HG02885 (cell line): ENCODE measurements around the gene MLIP.
"Not testable (repeated sequence)": the region's sequence is repeated elsewhere in the genome, so short reads cannot be mapped to it uniquely, and the experiment has no call there.

ENCODE experiments used
- ATAC-seq: cut with Tn5 transposase; IDR thresholded peaks from one replicate; pipeline ENCODE4 v1.9.1; 2021; ENCODE audit warnings: mild to moderate bottlenecking; ENCODE audit not compliant: unreplicated experiment, poor library complexity

MLIP gene, protein sequence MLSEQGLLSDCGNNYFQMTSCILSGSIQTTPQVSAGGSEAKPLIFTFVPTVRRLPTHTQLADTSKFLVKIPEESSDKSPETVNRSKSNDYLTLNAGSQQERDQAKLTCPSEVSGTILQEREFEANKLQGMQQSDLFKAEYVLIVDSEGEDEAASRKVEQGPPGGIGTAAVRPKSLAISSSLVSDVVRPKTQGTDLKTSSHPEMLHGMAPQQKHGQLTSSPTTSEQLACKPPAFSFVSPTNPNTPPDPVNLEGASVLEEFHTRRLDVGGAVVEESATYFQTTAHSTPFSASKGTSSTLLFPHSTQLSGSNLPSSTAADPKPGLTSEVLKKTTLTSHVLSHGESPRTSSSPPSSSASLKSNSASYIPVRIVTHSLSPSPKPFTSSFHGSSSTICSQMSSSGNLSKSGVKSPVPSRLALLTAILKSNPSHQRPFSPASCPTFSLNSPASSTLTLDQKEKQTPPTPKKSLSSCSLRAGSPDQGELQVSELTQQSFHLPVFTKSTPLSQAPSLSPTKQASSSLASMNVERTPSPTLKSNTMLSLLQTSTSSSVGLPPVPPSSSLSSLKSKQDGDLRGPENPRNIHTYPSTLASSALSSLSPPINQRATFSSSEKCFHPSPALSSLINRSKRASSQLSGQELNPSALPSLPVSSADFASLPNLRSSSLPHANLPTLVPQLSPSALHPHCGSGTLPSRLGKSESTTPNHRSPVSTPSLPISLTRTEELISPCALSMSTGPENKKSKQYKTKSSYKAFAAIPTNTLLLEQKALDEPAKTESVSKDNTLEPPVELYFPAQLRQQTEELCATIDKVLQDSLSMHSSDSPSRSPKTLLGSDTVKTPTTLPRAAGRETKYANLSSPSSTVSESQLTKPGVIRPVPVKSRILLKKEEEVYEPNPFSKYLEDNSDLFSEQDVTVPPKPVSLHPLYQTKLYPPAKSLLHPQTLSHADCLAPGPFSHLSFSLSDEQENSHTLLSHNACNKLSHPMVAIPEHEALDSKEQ

DNA sequence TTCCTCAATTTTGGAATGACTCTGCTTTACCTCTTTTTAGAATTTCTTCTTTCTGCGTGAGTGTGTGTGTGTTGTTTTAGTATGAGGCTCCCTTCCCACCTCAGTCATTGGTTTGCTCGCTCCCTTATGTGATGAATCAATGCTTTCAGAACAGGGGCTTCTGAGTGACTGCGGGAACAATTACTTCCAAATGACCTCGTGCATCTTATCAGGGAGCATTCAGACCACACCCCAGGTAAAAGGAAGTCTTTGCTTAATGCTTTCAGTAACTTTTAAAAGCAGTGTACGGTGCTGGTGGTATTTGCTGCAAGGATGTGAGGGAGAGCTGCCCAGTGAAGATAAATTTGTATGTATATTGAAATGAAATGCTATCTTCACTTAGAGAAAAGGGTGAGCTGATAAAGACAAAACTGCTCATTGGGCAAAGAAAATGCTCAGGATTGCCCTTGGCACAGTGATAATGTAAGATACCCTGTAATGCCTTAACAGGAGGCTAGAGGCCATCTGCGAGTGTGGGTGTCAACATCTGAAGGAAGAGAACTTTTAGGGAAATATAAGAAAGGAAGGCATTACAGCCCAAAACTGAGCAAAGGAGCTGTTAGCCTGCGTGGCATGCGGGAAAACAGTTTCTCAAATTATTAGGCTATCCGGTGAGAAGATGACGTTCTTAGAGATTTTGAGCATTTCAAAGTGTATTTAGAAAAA, at the start of gene MLIP:
Gene MLIP, plus strand, starts transcription at position 103 of the 705 bp plus-strand sequence. Its CDS starts 37 bp downstream, at position 140.
- no peak for ATAC-seq

DNA sequence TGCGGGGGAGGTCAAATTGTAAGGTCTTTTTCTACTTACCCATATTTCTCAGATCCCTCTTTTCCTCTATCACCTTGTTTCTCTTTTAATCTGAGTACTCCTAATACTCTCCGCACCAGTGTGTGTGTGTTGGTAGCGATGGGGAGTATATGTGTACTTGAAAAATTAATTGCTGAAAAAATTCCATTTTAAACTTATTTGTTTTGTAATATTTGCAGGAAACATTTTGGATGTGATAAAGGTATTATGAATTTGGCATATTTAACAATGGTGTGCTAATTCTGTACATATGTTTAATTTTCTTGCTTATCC, 48.1 kb upstream of the MLIP start:
- no peak for ATAC-seq

DNA sequence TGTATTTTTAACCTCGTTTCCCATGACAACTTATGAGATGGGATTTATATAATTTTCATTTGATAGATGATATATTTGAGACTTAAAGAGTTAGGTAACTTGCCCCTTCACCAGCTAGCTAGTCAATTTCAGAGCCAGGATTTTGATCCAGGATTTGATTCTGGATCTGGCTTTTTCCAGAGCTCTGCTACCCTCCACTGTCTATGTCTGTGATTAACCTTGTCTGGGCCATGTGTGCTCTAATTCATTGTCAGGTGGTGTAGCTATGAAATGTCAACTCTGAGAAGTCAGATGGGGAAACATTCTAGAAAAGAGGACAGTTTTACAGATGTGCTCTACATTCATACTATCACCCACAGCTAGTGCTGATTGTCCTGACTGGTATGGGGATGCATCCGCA, 42.5 kb upstream of the MLIP start:
- no peak for ATAC-seq

DNA sequence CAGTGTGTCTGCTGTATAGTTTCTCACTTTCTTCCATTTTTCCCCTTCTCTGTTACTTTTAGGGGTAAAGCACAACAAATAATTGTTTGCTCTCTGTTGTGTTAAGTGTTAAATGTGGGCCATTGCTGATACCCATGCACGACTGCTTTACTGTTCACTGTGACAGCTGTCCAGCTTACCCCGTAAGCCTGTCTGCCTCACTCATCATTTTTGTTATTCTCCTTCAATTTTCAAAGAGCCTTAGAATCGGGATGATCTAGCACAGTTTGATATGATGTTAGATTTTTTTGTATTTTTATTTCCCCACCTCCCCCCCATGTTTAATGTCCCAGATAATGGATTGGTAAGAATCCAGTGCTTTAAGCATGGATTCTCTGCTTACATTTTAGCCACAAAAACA, 41.2 kb upstream of the MLIP start:
- ATAC-seq: no peak

DNA sequence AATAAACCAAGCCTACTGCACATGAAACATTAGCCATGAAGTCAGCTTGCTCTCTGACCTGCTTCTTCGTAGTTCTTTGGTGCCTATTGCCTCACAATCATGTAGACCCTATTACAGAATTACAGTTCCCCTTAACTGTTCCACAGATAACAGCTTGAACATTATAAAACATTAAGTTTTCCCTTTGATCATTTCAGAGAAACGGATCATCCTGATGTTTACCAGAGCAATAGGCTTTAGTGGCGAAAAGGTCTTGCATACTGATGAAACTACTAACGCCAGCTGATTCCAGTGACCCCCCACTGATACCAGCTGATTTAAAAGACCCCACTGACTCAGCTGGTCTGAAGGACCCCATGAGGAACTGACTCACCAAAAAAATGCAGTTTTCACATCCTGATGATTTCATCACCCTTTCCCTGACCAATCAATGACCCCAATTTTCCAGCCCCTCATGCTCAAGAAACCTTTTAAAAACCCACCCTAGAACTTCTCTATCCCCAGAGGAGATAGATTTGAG, 39.4 kb upstream of the MLIP start:
- no peak for ATAC-seq

DNA sequence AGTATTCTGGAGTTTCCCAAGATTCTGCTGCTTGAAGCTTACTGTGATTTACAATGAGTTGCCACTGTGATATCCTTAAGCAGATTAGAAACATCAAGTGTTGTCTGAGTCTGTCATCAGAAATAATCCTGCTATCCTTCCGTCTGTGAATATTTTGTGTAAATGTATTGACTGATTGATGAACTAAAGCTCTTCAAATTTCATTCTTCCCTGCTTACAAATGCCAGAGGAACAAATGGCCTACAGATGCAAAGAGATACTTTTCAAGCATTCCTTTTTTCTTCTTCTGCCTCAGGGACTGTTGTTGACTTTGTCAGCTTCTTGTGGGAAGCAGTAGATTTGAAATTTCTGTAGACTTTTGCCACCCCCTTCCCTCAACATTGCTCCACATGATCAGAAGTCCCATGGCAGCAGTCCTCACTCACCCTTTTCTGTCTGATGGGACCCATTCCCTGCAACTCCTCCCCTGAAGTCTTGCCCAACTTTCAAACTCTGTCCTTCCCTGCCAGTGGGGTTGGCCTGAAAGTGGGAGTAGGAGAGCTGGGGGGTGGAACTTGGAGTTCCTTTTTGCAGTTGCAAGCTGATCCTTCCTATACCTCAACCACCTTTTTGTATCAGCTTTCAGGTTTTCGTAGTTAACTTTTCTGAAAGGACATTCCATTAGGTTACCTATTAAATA, 38.5 kb upstream of the MLIP start:
- ATAC-seq: no peak

DNA sequence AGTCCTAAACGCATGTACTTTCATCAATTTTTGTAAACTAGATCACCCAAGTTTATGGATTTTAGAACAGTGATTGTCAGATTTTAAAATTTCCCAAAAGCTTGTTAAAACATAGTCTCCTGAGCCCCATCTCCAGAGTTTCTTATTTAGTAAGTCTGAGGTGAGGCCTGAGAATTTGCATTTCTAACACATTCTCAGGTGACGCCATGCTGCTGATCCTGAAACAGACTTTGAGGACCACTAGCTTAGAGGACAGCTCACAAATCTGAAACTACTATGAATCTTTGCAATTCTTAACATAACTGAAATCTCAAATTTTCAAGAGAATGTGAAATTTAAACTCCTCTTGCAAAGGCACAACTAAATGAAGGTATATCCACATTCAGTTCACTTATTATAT, 37.8 kb upstream of the MLIP start:
- ATAC-seq: no peak

DNA sequence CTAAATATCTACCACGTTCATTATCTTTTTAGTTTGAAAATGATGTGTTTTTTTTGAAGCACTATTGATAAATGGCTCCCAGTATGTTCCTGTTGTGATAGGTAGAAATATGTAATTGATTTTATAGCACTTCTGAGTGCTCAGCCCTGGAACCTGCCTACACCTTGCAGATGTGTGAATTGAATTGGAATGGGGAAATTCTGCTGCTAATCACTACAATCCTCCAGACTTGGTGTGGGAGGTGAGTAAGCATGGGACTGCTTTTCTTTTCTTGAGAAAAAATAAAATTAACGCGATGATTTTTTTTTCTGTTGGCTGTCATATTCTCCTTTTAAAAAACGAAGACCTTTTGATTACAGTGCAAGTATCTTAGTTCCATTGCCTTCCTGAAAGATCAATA, 37.1 kb upstream of the MLIP start:
- no peak for ATAC-seq

DNA sequence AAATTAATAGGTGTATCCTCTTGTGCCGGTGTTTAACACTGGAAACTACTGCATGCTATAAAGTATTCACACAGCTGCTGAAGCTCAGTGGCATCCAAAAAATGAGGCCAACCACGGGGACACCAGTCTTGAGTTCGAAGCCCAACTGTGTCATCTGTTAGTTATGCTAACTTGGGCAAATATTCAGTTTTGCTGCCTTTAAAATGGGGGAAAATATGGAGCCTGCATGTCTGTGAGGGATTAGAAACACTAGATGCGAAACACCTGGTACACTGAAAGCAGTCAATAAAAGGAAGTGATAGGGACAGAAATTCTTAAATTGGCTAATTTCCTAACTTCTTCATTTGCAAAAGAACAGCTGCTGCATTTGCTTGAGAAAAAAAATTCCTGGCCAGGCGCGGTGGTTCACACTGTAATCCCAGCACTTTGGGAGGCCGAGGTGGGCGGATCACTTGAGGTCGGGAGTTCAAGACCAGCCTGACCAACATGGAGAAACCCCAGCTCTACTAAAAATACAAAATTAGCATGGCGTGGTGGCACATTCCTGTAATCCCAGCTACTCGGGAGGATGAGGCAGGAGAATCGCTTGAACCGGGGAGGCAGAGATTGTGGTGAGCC, 36.6 kb upstream of the MLIP start:
- ATAC-seq: no peak

DNA sequence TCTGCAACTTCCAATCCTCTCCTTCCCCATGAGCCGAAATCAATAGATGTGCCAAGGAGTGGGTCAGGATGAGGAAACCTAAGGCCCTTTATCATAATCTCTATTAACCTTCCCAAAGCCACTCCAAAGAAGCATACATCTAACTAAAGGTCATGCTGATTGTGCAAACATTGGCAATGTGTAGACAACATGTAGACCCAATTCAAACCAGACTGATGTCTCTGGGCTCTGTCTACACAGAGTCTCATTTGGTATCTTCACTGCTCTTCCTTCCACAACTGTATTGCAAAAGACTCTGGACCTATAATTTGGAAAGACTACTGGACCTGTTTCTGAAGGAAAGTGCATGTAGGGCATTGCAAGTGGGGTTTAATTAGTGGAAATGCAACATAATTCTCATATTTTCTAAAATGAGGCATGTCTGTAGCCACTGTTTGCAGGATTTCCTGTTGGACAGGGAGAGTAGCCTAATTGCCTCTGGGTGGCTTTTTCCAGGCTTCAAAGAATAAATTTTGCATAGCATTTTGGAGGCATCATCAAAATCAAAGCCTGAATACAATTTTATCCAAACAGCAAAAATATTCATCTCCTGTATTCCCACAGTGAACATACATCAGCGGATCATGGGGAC, 35.0 kb upstream of the MLIP start:
- ATAC-seq: no peak

DNA sequence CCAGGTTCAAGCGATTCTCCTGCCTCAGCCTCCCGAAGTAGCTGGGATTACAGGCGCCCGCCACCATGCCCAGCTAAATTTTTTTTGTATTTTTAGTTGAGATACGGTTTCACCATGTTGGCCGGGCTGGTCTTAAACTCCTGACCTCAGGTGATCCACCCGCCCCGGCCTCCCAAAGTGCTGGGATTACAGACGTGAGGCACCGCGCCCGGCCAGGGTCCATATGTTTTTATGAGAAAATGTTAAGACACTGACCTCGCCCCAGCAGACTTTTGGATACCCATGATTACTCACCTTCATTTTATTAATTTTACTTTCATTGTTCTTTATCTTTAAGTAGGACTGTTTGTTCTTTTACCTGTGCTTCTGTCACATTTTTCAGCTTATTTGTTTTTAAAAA, 29.7 kb upstream of the MLIP start:
- not testable (repeated sequence) for ATAC-seq

DNA sequence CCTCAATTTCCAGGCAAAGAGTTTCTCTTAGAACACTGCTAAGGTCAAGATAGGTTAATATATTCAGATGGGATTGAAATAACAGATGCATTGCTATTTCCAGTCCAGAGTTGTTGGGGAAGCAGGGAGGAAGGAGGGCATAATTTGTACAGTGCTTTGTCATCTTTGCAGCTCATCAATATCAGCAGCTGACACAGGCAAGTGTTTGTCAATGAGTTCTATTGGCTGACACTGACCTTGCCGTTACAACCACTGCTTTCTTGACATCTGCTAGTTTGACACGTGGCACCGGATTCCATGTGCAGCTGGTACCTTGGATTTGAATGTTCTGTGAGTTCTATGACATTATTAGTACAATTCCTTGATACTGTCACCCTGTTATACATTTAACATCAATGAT, 28.0 kb upstream of the MLIP start:
- ATAC-seq: no peak

DNA sequence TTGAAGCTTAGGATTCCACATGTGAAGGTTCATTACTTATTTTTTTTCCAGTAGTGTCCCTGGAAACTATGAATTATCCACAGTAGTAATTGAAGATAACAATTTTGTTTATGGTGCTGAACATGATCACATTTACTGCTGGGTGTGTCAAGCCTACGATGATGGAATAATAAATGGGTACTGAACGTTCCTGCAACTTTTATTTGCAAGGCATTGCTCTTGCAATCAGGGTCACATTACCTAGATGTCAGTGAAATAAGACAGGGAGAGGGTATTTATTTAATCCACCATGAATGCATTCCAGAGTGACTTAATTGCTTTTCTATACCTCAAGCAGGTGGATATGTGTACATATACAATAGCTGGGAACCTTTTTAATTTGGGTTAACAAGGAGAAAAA, 27.0 kb upstream of the MLIP start:
- no peak for ATAC-seq

DNA sequence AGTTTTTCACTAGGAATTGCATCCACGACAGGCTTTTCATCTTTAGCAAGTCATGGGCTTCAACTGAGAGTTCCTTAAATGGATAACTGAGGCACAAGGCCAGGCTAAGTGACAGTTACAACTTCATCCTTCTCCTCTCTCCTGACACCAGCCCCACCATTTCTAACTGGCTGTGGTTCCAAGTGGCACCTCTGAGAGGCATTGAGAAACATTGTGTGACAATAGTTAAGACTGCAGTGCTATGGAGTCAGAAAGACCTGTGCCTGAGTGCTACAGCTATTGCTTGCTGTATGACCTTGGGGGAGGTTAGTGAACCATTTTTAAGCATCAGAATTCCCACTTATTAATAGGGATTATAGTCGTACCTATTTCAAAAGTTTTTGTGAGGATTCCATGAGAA, 26.2 kb upstream of the MLIP start:
- no peak for ATAC-seq

DNA sequence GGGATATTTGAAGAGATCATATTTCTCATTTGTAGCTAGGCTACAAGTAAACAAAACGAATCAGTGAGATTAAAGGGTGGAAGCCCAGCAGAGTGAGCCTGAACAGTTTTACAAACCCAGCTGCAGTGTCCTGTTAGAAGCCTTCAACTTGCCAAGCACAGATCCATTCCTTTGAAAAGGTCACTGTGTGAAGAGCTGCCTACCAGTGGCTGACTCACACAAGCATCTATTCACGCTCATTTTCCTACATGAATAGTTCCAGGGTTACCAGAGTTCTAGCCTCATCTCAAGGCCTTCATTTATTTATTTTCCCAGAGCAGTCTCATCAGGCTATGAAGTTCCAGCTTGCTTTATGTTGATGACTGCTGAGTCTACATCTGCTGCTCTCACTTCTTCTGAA, 25.7 kb upstream of the MLIP start:
- no peak for ATAC-seq

DNA sequence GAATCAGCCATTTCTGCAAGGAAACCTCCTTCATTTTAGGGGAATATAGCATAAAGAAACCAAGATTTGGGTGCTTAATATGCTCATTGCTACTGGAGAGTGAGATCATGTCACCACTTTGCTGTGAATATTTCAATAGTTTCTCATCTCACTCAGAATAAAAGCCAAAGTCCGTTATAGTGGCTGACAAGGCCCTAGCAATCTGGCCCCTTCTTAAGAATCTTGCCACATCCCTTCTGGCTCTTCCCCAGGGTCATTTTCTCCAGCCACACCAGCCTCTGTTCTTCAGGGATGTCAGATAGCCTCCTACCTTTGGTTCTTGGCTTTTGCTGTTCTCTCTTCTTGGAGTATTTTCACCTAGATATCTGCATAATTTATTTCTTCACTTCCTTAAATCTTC, 24.8 kb upstream of the MLIP start:
- ATAC-seq: no peak

DNA sequence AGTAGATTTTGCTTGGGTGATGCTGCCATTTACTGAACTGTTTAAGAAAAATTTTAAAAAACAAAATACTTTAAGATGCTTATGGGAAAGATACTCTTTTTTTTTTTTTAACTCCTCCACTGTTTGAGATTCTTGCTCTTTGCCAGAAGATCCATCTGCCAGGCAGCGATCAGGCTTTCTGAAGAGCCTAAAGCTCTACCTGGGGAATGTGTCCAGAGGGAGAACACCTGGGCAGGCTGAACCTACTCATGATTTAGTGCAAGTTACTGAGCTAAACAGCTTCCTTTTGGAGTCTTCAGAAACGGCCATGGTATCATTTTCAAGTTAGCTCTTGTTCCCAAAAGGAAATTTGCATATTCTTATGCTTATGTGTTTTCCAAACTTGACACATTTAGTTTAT, 23.5 kb upstream of the MLIP start:
- ATAC-seq: no peak

DNA sequence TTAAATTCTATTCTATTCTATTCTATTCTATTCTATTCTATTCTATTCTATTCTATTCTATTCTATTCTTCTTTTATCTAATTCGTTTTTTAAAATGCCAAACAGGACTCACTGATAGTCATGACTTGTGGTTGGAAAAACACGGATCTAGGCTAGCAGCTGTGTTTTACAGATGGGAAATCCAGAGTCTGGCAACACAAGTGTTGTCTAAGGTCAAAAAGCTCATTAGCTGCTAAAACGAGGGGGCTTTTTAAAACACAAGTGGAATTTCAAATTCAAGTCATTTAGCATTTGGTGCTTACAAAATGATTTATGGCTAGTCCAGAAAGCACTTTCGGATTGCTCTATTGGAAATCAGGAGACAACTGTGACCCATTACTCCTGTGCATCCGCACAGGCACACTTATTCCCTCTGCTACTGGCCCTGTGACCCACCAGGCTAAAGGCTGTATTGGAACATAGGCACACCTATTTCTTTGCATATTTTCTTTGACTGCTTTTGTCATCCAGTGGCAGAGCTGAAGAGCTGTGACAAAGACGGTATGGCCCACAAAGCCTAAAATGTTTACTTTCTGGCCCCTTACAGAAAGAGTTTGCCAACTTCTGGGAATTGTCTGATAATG, 17.8 kb upstream of the MLIP start:
- ATAC-seq: no peak

DNA sequence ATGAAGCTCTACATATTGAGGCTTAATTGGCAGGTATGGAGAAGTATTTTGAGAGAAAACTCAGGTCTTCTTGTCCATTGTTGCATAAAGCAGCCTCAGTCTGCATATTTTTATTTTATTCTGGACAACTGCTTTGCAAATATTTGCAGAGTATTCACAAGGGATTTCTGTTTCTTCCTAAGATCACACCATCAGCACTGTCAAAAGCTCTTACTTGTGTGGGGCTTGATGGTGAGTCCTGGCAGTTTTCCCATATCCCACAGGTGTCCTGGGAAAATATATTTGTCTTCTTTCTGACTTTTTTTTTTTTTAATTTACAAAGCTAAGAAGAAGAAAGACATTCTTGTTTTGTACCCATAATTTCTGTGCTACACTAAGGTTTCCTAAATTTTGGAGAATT, 16.9 kb upstream of the MLIP start:
- ATAC-seq: no peak
